Central memory CD8-positive, alpha-beta T cell (primary cell): ENCODE data around the gene KRT77.
A peak's percentile ranks its signal among the peaks of the same experiment; 100 is the strongest.

ENCODE experiments used
- ATAC-seq: fragments of 150-1000 bp; cut with Tn5 transposase; replicated peaks from 2 replicates; pipeline ENCODE4 v1.10.0; 2022; ENCODE audit warnings: mild to moderate bottlenecking, moderate FRiP score, moderate number of reproducible peaks; ENCODE audit not compliant: poor library complexity, severe bottlenecking; ENCODE audit errors: extremely low read depth
- DNase-seq, 2 donors: peaks; one replicate each; pipeline ENCODE4 v3.0.0; 2021; ENCODE audit warnings: low spot score in 2 of 2
- H3K27ac Mint-ChIP-seq: one replicate; pipeline ENCODE4 v1.8.0; 2022; ENCODE audit warnings: low read depth, mild to moderate bottlenecking, moderate library complexity, mixed read lengths
- H3K27me3 Mint-ChIP-seq: one replicate; pipeline ENCODE4 v1.8.0; 2022; ENCODE audit warnings: mixed read lengths
- H3K36me3 Mint-ChIP-seq: one replicate; pipeline ENCODE4 v1.8.0; 2022; ENCODE audit warnings: mild to moderate bottlenecking, moderate library complexity, mixed read lengths; ENCODE audit not compliant: insufficient read depth
- H3K4me1 Mint-ChIP-seq: one replicate; pipeline ENCODE4 v1.8.0; 2022; ENCODE audit warnings: mixed read lengths
- H3K4me3 Mint-ChIP-seq: one replicate; pipeline ENCODE4 v1.8.0; 2022; ENCODE audit warnings: mild to moderate bottlenecking, moderate library complexity, mixed read lengths
- H3K9me3 Mint-ChIP-seq: one replicate; pipeline ENCODE4 v1.8.0; 2022; ENCODE audit warnings: mixed read lengths

Gene KRT77

DNA sequence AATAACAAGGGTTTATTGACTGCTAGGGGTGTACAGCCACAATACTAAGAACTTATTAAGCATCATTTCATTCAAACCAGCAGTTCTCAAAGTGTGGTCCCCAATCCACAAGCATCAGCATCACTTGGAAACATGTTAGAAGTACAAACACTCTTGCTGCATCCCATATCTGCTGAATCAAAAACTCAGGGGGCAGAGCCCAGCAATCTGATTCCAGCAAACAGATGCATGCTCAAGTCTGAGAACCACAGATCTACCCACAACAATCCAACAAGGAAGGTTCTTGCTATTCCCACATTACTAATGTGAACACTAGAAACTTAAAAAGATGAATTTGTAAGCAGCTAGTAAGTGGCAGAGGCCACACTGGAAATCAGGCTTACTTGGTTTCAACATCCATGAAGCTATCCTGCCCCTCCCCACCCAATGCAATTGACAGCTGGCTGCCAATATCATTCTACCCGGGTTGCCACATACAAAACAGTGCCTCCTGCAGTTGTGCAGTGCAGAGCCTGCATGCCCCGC, 6.2 kb downstream of the KRT77 start:
- ATAC-seq: no peak
- Mint-ChIP-seq H3K27me3 (peaks cover 25% of the 10 kb centered on the region), H3K4me3 (no peak overlapping the region), H3K36me3 (peaks cover 4% of the 10 kb centered on the region), H3K9me3 (no peaks in the 10 kb centered on the region), H3K27ac (no peak overlapping the region), H3K4me1 (peaks cover 7% of the 10 kb centered on the region)
- no peak for DNase-seq

- DNase-seq (no peak), ATAC-seq (no peak)
- peaks cover 20% of the 10 kb centered on the region for H3K27me3 Mint-ChIP-seq
- peaks cover 11% of the 10 kb centered on the region for H3K4me1 Mint-ChIP-seq
- H3K27ac Mint-ChIP-seq: no peak overlapping the region
- H3K9me3 Mint-ChIP-seq: no peaks in the 10 kb centered on the region
- H3K36me3 Mint-ChIP-seq: peaks cover 6% of the 10 kb centered on the region
- no peak overlapping the region for H3K4me3 Mint-ChIP-seq
These were observed 6.7 kb downstream of the KRT77 start for GRCh38 chr12:52696588-52696987.

DNA sequence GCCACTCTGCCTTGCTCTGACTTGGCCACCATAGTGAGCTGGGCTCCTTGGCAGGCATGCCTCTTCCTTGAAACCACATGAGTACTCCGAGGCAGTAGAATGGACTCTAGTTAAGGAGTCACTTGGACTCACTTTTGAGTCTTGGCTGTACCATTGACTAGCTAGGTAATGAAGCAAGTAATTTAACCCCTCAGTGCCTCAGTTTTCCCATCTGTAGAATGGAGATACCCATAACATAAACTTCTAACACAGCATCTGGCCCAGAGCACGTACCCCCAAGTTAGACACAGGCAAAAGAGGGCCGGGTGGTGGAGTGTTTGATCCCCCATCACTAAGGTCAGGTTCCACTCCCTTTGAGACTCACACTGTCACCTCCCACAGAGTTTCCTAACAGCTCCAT, 8.3 kb downstream of the KRT77 start:
- H3K27ac Mint-ChIP-seq: no peak overlapping the region
- no peaks in the 10 kb centered on the region for H3K9me3 Mint-ChIP-seq
- H3K4me1 Mint-ChIP-seq: peaks cover 23% of the 10 kb centered on the region

DNA sequence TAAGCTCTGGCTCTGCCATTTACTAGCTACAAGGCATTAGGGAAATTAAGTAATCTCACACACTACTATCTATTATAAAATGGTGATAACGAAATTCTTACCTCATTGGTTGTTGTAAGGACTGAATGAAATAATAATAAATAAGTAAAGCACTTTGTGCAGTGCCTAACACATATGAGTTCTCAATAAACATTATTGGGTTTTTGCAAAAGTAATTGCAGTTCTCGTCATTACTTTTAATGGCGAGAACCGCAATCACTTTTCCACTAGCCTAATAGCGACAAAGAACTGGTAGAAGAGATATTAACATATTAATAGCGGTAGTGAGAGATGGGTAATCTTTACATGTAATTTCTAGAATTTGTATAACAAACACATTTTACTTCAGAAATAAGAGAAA, 9.2 kb downstream of the KRT77 start:
- H3K4me3 Mint-ChIP-seq: no peak overlapping the region
- DNase-seq (no peak), ATAC-seq (no peak)
- H3K27ac Mint-ChIP-seq: no peak overlapping the region
- H3K4me1 Mint-ChIP-seq: peaks cover 23% of the 10 kb centered on the region
- H3K36me3 Mint-ChIP-seq: peaks cover 8% of the 10 kb centered on the region
- peaks cover 6% of the 10 kb centered on the region for H3K27me3 Mint-ChIP-seq
- H3K9me3 Mint-ChIP-seq: no peaks in the 10 kb centered on the region

More for the DNA sequence above, 8.3 kb downstream of the KRT77 start:
- Mint-ChIP-seq H3K27me3 (peaks cover 6% of the 10 kb centered on the region), H3K4me3 (no peak overlapping the region), H3K36me3 (peaks cover 8% of the 10 kb centered on the region)
- ATAC-seq: no peak
- DNase-seq: no peak

DNA sequence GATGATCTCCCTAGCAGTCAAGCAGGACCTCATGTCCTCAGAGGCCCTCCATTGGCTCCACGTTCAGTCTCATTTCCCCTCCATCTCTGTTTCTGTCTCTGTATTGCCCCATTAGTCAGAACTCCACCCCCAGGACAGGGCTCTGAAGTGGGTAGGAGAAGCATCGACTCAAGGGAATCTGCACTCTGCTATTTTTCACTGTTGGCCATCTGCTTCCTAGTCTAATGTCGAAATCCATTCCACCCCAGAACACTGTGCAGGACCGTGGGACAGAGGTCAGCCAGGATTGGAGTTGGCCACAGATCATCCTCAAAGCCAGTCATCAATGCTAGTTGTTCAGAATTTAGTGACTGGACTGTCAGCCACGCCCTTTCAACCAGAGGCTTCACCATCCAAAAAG, 10.1 kb downstream of the KRT77 start:
- Mint-ChIP-seq H3K27me3 (peaks cover 12% of the 10 kb centered on the region), H3K4me1 (peaks cover 23% of the 10 kb centered on the region), H3K36me3 (peaks cover 8% of the 10 kb centered on the region), H3K27ac (no peak overlapping the region), H3K4me3 (no peak overlapping the region), H3K9me3 (no peaks in the 10 kb centered on the region)
- DNase-seq (no peak), ATAC-seq (no peak)

DNA sequence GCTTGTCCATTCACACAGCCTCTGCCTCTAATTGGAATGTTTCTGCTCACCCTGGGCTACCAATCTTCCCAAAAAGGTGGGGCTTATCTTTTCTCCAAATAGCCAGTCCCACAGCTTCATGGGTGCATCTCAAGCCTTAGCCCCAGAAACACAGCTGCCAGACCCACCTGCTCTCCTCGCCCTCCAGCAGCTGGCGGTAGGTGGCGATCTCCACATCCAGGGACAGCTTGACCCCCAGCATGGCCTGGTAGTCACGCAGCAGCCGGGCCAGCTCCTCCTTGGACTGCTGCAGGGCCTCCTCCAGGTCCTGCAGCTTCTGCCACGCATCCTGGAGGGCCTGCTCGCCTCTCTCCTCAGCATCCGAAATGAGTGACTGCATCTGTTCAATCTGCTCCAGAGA, 11.1 kb downstream of the KRT77 start:
- no peak for DNase-seq
- Mint-ChIP-seq H3K4me3 (peak overlapping the region; percentile 1), H3K27me3 (peaks cover 17% of the 10 kb centered on the region), H3K27ac (no peak overlapping the region), H3K4me1 (peaks cover 33% of the 10 kb centered on the region), H3K36me3 (peaks cover 8% of the 10 kb centered on the region), H3K9me3 (no peaks in the 10 kb centered on the region)
- ATAC-seq: no peak

GRCh38 chr12:52691841-52692150, 11.5 kb downstream of the KRT77 start:
- Mint-ChIP-seq H3K4me1 (peaks cover 35% of the 10 kb centered on the region), H3K27me3 (peaks cover 17% of the 10 kb centered on the region), H3K36me3 (peaks cover 8% of the 10 kb centered on the region), H3K27ac (no peak overlapping the region), H3K4me3 (peak overlapping the region; percentile 89), H3K9me3 (no peaks in the 10 kb centered on the region)
- ATAC-seq (peak; percentile 27), DNase-seq (no peak)

DNA sequence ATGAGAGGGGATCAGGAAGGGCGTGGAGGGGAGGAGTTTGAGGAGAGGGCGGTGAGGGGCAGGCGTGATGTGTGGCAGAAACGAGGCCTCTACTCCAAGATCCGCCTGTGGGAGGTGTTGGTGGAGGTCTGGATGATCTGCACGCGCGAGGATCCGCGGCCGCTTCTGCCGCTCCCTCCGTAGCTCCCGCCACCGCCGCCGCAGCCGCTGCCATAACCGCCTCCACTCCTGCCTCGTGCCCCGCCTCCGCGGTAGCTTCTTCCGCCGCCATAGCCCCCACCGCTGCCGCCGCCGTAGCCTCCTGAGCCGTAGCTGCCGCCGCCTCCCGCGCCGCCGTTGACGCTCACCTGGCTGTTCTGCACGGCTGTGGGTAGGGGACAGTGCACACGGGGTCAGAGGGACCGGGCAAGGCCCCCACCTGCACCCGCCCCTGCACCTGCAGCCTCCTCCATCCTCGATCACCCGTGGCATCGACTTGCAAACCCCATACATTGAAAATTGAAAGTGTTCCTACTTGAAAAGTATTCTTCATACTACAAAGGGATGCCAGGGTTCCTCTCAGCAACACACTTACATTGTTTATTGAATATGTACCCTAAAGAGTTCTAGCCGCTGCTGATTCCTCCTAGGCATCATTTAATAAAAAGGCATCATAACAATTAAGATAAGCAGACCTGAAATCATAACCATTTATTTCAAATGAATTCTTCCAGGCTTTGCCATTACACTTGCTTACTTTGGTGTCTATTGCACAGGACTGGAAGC, 12.1 kb downstream of the KRT77 start:
- H3K4me3 Mint-ChIP-seq: peak overlapping the region; percentile 89
- H3K27me3 Mint-ChIP-seq: peaks cover 17% of the 10 kb centered on the region
- peak overlapping the region; percentile 12 for H3K27ac Mint-ChIP-seq
- ATAC-seq (peak; percentile 52), DNase-seq (peak in 1 of 2 donors; percentile 34)
- peaks cover 8% of the 10 kb centered on the region for H3K36me3 Mint-ChIP-seq
- H3K9me3 Mint-ChIP-seq: no peaks in the 10 kb centered on the region
- peaks cover 35% of the 10 kb centered on the region for H3K4me1 Mint-ChIP-seq

- Mint-ChIP-seq H3K36me3 (peaks cover 8% of the 10 kb centered on the region), H3K27ac (peak overlapping the region; percentile 12), H3K4me3 (peak overlapping the region; percentile 89), H3K9me3 (no peaks in the 10 kb centered on the region), H3K4me1 (peaks cover 35% of the 10 kb centered on the region), H3K27me3 (peaks cover 17% of the 10 kb centered on the region)
- no peak for ATAC-seq
- DNase-seq: no peak
These were observed 12.8 kb downstream of the KRT77 start for GRCh38 chr12:52690351-52691075.

DNA sequence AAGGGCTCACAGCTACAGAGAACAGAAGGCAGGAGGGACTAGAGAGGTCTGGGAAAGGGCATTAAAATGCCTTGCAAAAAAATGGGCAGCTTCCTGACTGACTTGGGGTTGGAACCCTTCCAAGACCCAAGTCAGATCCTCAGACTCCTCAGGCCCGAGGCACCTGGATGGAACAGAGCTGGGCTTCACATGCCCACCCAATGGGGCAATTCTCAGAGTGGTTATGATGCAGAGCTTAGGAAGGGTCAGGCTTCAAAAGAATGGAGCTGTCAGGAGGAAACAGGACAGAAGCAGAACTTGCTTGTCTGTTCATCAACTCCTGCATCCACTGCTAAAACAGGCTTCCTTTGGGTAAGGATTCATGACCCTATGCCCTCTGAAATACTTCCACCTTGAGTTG, 13.4 kb downstream of the KRT77 start:
- Mint-ChIP-seq H3K4me3 (no peak overlapping the region), H3K4me1 (peaks cover 35% of the 10 kb centered on the region), H3K27me3 (peaks cover 17% of the 10 kb centered on the region), H3K36me3 (peaks cover 8% of the 10 kb centered on the region), H3K9me3 (no peaks in the 10 kb centered on the region), H3K27ac (no peak overlapping the region)
- DNase-seq: no peak
- no peak for ATAC-seq

DNA sequence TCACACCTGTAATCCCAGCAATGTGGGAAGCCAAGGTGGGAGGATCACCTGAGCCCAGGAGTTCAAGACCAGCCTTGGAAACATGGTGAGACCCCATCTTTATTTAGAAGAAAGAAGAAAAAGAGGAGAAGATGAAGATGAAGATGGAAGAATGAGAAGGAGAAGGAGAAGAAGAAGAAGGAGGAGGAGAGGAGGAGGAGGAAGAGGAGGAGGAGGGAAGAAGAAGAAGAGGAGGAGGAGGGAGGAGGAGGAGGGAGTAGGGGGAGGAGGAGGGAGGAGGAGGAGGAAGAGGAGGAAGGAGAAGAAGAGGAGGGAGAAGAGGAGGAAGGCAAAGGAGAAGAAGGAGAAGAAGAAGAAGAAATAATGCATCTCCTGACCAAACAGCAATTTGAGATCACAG, 14.1 kb downstream of the KRT77 start:
- peak overlapping the region; percentile 67 for H3K27ac Mint-ChIP-seq
- DNase-seq (no peak), ATAC-seq (no peak)
- peaks cover 8% of the 10 kb centered on the region for H3K36me3 Mint-ChIP-seq
- no peaks in the 10 kb centered on the region for H3K9me3 Mint-ChIP-seq
- H3K27me3 Mint-ChIP-seq: peaks cover 23% of the 10 kb centered on the region
- H3K4me3 Mint-ChIP-seq: no peak overlapping the region
- H3K4me1 Mint-ChIP-seq: peaks cover 35% of the 10 kb centered on the region

- DNase-seq (no peak), ATAC-seq (no peak)
- Mint-ChIP-seq H3K4me1 (peaks cover 35% of the 10 kb centered on the region), H3K36me3 (peaks cover 8% of the 10 kb centered on the region), H3K27ac (no peak overlapping the region), H3K27me3 (peaks cover 26% of the 10 kb centered on the region), H3K4me3 (no peak overlapping the region), H3K9me3 (no peaks in the 10 kb centered on the region)
These were observed 14.8 kb downstream of the KRT77 start for GRCh38 chr12:52688481-52688880.
